Glomerular visceral epithelial cell (primary cell): ENCODE results near the gene LYRM2.

Experiments used
- DNase-seq: peaks from one replicate; pipeline ENCODE4 v3.0.0-alpha.2; 2016; ENCODE audit errors: extremely low spot score

LYRM2 gene

DNA sequence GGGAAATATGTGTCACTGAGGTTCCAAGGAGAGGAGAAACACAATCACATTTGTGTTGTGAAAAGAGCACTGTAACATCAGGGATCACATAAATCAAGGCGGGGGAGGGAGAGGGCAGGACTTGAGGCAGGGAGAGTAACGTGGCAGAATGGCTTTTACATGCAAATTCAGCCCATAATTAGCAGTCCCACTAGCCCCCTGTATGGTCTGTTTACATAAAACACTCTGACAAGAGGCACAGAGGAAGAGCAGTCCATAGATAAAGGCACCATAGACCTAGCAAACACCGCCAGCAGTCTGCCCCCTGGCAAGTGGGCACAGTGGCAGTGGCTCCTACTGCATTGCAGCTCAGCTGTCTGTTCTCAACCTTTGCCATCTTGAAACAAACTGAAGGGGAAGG lies 82.7 kb downstream of the LYRM2 start:
- DNase-seq, result no peak

DNA sequence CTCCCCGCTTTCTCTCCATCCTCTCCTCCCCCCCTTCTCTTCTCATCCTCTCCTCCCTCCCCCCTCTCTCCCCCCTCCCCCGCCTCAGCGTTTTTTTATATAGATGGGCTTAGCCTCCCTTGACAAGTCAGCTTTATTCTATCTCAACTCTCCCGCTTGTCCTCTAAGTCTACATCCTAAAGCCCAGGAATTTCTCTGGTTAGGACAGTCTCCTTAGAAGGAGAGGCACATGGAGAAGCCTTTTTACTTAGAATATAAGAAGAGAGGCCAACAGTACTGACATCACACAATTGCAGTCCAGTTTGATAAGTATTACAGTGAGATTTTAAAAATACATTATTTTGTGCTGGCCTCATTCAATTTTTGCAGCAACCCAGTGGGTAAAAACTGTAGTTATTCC lies 83.5 kb downstream of the LYRM2 start:
- DNase-seq, result no peak

DNA sequence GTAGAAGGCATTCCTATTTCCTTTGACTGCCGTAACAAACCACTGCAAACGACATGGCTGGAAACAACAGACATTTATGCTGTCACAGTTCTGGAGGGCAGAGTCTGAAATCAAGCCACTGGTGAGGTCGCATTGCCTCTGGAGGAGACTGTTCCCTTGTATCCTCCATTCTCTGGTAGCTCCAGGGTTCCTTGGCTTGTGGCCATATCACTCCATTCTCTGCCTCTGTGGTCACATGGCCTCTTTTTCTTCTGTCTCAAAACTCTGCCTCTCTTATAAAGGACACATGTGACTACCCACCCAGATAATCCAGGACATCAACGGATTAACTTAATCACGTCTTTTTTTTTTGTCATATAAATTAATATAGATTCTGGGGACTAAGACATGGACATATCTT lies 84.4 kb downstream of the LYRM2 start:
- DNase-seq, result no peak

DNA sequence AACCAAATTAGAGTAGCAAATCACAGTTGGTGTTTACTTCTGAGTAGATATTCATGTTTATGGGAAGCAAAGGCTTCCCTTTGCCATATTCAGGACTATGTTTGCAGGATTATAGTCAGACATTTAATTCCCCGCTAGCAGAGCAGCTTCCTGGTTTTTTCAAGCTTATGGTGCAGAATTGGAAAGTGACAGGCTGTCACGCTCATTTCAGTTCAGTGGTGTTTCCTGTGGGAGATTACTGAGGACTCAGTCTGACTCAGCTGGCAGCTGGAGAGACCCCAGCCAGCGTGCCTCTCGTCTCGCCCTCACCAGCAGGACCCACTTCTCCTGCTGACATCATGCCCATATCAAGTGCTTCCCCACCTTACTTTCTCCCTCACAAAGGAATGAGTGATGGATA lies 85.1 kb downstream of the LYRM2 start:
- DNase-seq, result no peak

DNA sequence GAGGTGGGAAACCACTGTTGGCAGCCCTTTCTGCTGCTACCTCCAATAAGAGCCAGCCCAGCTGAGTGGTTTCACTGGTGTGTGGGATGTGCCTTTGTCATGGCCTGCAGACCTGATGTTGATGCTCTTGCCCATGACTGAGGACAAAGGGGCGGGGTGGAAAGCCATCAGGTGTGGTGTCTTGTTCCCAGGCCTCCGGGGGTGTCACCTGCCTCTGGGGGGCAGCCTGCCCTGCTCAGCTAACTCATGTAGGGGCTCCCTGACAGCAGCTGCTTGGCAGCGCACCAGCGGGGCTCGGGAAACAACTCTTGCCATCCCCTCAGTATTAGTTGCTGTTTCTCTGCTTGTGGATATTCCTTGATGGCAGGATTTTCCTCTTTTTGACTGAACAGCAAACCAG lies 91.3 kb downstream of the LYRM2 start:
- DNase-seq, result no peak

DNA sequence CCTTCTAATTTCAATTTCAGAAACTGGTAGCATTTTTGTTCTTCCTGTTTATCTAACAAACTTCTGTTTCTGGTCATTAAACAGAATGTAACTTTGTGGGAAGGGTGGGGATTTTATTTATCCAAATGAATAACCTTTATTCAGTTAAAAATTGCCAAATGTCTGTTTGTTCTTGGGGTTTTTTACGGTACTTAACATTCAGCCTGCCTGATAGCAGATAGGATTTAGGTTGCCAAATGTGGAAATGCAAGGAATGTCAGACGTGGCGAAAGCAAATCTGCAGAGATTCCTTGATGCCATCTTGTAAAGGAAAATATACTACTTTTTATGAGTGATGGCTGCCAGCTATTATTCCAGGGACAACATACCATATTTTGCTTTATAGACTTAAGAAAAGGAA lies 95.7 kb downstream of the LYRM2 start:
- no peak for DNase-seq

DNA sequence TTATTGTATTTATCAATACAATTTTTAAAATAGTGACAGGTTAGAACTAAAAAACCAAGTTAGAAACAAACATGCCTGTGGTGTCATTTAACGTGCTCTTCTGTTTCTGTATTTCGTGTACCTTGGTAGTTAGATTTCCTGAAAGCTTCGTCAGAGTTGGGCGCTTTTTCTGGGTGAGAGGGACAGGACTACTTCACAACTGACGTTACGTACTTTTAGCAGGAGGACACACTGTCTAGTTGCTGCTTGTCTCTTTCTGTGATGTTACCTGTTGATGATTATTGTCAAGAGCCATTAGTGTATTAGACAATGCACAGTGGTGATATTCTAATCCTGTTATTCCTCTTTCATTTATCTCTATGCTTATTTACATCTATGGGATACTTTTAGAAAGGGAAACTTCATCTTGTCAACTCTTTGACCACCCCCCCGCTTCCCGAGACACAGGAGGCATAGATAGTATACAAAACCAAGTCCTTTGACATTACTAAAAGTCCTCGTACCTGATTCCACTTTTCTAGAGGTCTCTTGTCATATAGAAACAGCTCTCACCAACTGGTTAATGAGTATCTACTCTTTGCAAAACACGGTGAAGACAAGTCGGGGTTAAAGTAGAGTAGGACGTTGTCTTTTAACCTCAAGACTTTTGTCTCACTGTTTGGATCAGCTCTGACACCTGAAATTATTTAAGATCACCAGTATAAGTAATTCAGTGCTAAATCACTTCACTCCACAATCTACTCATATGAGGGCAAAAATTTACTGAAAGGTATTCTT lies 96.3 kb downstream of the LYRM2 start:
- DNase-seq, result no peak

DNA sequence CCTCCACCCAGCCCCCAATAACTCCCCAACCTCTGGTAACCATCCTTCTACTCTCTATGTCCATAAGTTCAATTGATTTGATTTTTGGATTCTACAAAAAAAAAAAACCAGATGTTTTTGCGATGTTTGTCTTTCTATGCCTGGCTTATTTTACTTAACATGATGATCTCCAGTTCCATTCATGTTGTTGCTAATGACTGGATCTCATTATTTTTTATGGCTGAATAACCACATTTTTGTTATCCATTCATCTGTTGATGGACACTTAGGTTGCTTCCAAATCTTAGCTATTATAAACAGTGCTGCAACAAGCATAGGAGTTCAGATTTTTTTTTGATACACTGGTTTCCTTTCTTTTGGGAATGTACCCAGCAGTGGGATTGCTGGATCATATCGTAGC lies 98.8 kb downstream of the LYRM2 start:
- no peak for DNase-seq

DNA sequence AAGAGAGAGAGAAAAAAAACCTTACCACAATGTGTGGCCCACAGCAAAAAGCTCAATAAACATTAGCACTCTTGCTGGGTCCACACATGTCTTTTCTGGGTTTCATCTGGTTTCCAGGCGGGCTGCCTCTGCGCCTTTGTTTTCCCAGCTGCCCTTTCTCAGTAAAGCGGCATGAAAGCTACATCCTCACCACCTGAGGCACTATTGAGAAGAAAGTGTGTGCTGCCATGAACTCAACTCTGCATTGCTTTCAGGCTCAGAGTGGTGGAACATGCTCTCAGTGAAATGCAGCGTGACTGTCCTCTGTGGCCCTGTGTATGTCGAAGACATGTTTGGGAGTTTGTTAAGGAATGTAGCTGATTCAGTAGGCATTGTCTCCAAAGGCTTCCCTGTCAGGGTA lies 102.3 kb downstream of the LYRM2 start:
- no peak for DNase-seq

DNA sequence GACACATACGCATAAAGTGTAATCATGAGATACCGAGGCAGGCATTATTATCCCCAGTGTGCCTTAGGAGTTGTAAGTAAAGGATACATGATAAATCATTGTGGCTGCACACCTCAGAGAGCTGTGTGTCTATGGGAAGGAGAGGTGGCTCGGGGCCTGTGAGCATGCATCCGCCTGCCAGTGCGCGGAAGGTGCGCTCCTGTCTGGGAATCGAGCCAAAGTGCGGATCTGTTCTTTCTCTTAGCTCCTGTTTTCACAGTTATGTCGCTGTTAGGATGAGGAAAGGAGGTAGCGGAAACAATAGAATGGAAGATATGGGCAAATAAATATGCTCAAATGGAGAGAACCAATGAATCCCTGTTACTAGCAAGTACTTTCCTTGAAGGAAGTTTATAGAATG lies 107.6 kb downstream of the LYRM2 start:
- DNase-seq, result no peak

DNA sequence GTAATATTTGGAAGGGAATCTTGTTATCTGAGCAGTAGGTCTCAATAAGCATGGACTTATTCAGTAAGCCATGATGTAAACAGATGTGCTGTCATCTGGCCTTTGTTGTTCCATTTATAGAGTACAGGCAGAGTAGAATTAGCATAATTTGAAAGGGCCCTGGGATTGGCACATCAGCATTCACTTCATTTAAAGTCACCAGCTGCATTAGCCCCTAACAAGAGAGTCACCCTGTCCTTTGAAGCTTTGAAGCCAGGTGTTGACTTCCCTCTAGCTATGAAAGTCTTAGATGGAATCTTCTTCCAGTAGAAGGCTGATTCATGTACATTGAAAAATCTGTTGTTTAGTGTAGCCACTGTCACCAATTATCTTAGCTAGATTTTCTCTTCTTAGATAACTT lies 109.7 kb downstream of the LYRM2 start:
- no peak for DNase-seq

DNA sequence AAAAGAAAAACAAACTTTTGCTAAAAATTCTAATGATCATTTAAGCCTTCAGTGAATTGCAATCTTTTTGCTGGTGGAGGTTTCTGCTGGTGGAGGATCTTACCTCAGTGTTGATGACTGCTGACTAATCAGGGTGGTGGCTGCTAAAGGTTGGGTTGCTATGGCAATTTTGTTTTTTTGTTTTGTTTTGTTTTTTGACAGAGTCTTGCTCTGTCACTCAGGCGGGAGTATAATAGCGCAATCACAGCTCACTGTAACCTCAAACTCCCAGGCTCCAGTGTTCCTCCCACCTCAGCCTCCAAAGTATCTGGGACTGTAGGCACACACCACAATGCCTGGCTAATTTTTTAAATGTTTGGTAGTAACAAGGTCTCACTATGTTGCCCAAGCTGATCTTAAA lies 110.9 kb downstream of the LYRM2 start:
- peak; percentile 12 for DNase-seq

DNA sequence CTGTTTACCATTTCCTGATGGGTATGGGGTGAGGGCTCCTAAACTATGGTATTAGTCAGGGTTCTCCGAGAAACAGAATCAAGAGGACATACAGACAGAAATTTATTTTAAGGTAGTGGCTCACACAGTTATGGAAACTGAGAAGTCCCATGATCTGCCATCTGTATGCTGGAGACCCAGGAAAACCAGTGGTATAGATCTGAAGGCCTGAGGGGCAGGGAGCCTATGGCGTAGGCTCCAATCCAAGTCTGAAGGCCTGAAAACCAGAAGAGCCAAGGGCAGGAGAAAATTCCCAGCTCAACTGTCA lies 112.0 kb downstream of the LYRM2 start:
- DNase-seq, result no peak

DNA sequence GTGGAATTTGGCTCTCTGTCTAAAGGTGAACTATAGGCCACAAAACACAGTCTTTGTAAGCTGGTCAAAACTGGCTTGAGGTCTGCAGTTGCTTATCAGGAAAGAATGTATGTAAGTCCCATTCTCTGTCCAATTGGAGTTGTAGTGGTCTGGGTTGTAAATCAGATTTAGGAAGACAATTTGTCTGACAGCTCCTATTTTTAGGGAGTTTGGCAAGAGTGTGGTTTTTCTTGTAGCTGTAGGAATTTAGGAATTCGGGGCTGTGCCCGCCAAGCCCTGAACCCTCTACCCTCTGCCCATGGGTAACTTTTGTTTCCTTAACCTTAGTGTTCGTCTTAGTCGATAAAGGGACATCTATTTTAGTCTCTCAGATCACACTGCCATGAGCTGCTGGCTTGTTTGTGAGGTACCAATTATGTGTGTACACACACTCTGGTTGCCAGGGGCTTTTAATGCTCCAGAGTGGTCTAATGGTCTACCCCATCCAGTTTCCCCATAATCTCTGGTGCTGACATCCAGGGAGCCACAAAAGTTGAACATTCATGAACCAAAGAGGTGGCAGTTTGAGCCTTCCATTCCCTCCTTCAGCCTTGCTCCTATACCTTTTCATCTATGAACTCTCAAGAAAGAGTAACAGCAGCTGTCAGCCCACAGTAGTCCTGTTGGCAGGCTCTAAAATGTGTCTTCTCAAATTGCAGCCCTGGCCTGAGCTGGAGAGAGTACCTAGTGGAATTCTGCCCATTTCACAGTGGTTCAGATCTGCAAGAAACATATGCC lies 112.6 kb downstream of the LYRM2 start:
- no peak for DNase-seq

DNA sequence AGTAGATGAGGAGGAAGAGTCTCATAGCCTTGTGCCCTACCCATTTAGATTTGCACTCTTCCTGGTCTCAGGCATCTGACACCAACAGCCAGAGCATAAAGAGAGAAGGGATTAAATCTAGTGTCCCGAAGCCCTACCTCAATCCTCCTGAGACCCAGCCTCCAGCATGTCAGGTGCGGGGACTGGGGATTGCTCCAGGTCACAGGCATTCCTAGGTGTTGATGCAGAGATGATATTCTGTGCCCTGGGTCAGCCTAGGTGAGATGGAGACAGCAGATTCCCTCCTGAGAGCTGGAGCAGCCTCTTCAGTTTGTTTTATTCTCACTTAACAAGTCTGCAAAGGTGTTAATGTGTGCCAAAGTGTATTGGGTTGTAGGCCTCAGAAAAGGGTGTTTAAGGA lies 115.8 kb downstream of the LYRM2 start:
- no peak for DNase-seq

DNA sequence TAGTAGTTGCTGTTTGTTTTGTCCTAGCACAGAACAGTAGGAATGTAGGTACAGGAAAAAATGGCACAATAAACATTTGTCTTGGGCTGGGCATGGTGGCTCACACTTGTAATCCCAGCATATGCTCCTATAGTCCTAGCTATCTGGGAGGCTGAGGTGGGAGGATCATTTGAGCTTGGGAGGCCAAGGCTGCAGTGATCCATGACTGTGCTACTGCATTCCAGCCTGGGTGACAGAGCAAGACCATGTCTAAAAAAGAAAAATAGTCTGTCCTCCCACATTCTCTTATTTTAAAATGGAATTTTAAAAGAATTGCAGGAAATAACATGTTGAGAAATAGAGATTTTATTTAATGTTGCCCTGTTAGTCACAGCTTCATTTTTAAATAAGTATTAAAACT lies 117.8 kb downstream of the LYRM2 start:
- no peak for DNase-seq

DNA sequence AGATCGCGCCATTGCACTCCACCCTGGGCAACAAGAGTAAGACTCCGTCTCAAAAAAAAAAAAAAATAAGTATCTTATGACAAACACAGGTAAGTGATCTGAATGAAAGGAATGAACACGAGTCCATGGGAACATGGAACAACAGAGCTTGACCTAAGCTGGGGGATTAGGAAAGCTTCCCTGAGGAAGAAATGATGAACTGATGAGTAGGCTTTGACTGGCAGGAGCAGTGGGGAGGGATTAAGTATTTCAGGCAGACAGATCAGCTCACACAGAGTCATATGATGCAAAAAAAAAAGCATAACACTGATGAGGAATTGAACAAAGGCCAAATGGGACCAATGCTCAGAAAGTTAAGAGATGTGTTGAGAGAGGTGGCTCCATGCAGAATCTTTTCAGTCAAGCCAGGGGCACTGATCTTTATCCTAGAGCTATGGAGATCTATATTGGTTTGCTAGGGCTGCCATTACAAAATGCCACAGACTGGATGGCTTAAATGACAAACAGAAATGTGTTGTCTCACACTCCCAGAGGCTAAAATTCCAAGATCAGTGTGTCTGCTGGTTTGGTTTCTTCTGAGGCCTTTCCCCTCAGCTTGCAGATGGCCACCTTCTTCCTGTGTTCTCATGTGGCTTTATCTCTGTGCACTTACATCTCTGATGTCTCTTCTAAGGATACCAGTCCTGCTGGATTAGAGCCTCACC lies 120.0 kb downstream of the LYRM2 start:
- no peak for DNase-seq
